IPS DF 6.9 (cell line): ENCODE results near the gene ADISSP.

Experiments
- DNase-seq: peaks from one replicate; pipeline ENCODE4 v3.0.0-alpha.2; 2013; ENCODE audit warnings: low read depth, low spot score
- H3K27ac ChIP-seq: one replicate; pipeline ENCODE4 v1.5.1; 2013; ENCODE audit warnings: low read length, control low read depth
- H3K27me3 ChIP-seq: 2 replicates; pipeline ENCODE4 v1.6.1; 2013; ENCODE audit warnings: mild to moderate bottlenecking, low read length; ENCODE audit not compliant: control insufficient read depth, insufficient read depth
- H3K36me3 ChIP-seq: 2 replicates; pipeline ENCODE4 v1.6.1; 2013; ENCODE audit warnings: low read length; ENCODE audit not compliant: control insufficient read depth, insufficient read depth
- H3K4me1 ChIP-seq: 2 replicates; pipeline ENCODE4 v1.6.1; 2013; ENCODE audit warnings: low read length; ENCODE audit not compliant: control insufficient read depth, insufficient read depth
- H3K4me3 ChIP-seq: 2 replicates; pipeline ENCODE4 v1.5.1; 2013; ENCODE audit warnings: mild to moderate bottlenecking, low read length
- H3K9me3 ChIP-seq: 2 replicates; pipeline ENCODE4 v1.6.1; 2013; ENCODE audit warnings: low read length, inconsistent platforms; ENCODE audit not compliant: control insufficient read depth, insufficient read depth
- WGBS: extraction: QIAGEN DNeasy Blood & Tissue Kit; methylation state at CpG from one replicate; pipeline ENCODE4 v1.1.7; 2013; ENCODE audit warnings: mixed read lengths, missing lambda C conversion rate; ENCODE audit not compliant: insufficient read length, insufficient coverage; 5-methylcytosine and 5-hydroxymethylcytosine counted together

ADISSP gene

DNA sequence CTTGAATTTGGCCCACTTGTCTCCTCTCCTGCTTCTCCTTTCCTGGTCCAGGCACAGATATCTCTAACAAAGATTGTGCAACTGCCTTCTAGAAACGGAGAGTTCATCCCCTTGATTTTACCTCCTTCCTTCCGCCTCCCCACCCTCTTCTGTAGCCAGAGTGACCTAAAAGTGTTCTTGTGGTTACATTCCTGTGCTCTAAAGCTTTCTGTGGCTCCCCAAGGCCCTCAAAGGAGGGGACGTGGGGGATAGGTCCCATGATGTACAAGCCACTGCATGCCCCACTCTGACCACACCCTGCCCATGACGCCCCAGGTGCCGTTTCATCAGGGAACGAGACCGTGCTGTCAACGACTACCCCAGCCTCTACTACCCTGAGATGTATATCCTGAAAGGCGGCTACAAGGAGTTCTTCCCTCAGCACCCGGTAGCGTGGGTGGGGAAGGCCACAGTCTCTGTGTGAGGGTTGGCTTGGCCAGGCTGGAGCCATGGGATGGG lies 36.8 kb upstream of the ADISSP start:
- Histone ChIP-seq H3K27me3 (no peaks in the 10 kb centered on the region), H3K36me3 (peaks cover 36% of the 10 kb centered on the region)
- no peak for DNase-seq

DNA sequence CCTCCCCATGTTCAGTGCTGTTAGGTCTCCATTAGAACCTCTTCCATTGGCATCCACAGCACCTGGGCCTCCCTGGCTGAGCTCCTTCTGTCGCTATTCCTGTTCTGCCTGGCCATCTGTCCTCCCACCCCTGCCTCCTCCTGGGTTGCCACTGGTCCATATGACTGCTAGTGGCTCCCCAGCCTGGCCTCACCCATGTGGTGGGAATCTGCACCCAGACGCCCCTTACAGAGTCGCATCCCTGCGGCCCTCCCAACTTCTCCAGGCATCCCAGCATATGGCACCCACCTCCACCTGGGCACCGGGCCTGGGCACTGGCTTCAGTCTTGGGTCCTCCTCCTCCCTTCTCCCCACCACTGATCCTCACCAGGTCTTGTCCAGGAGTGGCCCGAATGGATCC lies 36.3 kb upstream of the ADISSP start:
- no peaks in the 10 kb centered on the region for H3K27me3 ChIP-seq
- no peak overlapping the region for H3K27ac ChIP-seq
- H3K4me3 ChIP-seq = no peak overlapping the region
- H3K4me1 ChIP-seq = peaks cover 12% of the 10 kb centered on the region
- H3K9me3 ChIP-seq = no peaks in the 10 kb centered on the region
- peaks cover 36% of the 10 kb centered on the region for H3K36me3 ChIP-seq
- no CpG with 5 or more reads among the region's 6 CpGs for WGBS
- no peak for DNase-seq

More for the DNA sequence above, 36.8 kb upstream of the ADISSP start:
- Histone ChIP-seq H3K4me3 (no peak overlapping the region), H3K27ac (no peak overlapping the region), H3K9me3 (no peaks in the 10 kb centered on the region), H3K4me1 (peaks cover 7% of the 10 kb centered on the region)
- WGBS = no CpG with 5 or more reads among the region's 11 CpGs

DNA sequence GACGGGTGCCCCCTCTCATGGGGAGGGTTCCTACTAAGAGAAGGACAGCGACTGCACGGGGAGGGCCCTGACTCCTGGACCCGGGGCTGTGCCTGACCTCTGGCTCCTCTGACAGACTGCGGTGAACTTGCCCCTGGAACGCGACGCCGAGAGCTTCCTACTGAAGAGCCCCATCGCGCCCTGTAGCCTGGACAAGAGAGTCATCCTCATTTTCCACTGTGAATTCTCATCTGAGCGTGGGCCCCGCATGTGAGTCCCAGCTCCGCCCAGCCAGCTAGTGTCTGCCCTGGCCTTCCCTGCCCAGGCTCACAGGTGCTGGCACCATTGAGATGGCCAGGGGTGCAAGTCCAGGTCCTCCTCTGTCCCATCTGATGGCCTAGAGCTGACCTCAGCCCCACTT lies 35.7 kb upstream of the ADISSP start:
- no peak overlapping the region for H3K4me3 ChIP-seq
- no peaks in the 10 kb centered on the region for H3K27me3 ChIP-seq
- no peaks in the 10 kb centered on the region for H3K9me3 ChIP-seq
- DNase-seq = no peak
- H3K36me3 ChIP-seq = peaks cover 36% of the 10 kb centered on the region
- H3K27ac ChIP-seq = no peak overlapping the region
- peaks cover 13% of the 10 kb centered on the region for H3K4me1 ChIP-seq
- WGBS = no CpG with 5 or more reads among the region's 14 CpGs

DNA sequence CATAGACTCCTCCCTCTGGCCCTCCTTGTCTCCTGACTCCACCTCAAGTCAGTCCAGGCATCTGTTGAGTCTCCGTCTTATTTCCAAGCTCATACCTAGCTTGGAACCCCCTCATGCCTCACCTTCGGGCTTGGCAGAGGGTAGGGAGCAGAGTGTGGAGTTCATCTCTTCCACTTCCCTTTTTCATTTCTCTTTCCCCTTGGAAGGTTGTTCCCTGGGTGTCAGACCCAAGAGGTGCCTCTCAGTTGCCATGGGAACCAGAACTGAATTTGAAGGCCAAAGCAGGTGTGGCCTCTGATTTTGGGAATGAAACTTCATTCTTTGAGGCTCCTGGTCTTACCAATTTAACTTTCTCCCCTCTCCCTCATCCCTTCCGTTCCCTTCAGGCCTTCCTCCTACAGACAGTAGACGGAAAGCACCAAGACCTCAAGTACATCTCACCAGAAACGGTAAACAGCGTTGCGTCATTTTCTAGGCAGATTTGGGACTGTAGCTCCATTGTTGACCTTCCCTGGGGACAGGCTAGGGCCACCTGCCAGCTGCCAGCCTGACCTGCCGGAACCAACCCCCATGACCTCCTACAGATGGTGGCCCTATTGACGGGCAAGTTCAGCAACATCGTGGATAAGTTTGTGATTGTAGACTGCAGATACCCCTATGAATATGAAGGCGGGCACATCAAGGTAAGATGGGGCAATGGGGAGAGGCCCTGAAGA lies 35.1 kb upstream of the ADISSP start:
- Histone ChIP-seq H3K4me3 (no peak overlapping the region), H3K27ac (no peak overlapping the region), H3K9me3 (no peaks in the 10 kb centered on the region), H3K4me1 (peaks cover 13% of the 10 kb centered on the region), H3K36me3 (peaks cover 36% of the 10 kb centered on the region), H3K27me3 (no peaks in the 10 kb centered on the region)
- no peak for DNase-seq
- WGBS = no CpG with 5 or more reads among the region's 11 CpGs

DNA sequence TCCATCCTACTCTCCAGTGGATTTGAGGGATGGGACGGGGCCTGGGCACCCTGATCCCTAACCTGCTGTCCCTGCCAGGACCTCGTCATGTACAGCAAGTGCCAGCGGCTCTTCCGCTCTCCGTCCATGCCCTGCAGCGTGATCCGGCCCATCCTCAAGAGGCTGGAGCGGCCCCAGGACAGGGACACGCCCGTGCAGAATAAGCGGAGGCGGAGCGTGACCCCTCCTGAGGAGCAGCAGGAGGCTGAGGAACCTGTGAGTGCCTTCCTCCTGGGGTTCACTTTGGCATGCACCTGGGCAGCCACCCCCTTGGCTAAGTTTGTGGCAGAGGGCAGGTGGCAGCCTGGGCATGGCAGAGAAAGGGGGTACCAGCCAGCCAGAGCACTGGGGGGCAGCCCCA lies 34.3 kb upstream of the ADISSP start:
- Histone ChIP-seq H3K4me1 (peaks cover 14% of the 10 kb centered on the region), H3K9me3 (no peaks in the 10 kb centered on the region), H3K4me3 (no peak overlapping the region), H3K27me3 (no peaks in the 10 kb centered on the region), H3K36me3 (peaks cover 36% of the 10 kb centered on the region), H3K27ac (no peak overlapping the region)
- no CpG with 5 or more reads among the region's 13 CpGs for WGBS
- no peak for DNase-seq

DNA sequence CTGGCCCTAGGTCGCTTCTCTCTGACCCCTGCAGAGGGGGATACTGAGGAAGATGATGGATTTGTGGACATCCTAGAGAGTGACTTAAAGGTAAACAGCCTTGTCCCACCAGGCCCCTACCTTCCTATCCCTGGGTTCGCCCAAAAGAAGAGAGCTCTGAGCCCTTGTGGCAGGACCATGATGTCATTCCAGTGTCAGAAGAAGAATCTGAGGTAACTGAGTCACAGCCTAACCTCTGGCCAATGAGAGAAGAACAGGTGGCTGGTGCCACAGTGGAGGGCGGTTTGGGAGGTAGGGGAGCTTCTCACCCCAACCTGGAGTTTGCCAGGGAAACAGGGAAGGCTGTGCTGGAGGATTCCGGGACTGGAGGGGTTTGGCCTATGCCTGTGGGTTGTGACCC lies 33.7 kb upstream of the ADISSP start:
- DNase-seq = no peak
- H3K27me3 ChIP-seq = no peaks in the 10 kb centered on the region
- H3K36me3 ChIP-seq = peaks cover 36% of the 10 kb centered on the region
- no CpG with 5 or more reads among the region's 4 CpGs for WGBS
- H3K4me1 ChIP-seq = peaks cover 14% of the 10 kb centered on the region
- H3K9me3 ChIP-seq = no peaks in the 10 kb centered on the region
- no peak overlapping the region for H3K4me3 ChIP-seq
- H3K27ac ChIP-seq = no peak overlapping the region

DNA sequence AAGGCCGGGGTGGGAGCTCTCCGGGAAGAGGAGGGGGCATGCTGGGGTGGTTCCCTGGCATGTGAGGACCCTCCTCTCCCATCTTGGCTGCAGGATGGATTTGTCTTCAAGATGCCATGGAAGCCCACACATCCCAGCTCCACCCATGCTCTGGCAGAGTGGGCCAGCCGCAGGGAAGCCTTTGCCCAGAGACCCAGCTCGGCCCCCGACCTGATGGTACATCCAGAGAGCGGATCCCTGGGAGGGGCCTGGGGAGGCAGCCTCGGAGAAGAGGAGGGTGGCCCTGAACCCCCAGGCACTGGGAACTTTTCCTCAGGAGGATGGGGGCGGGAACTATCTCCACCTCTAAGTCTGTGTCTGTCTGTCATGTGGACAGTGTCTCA lies 33.3 kb upstream of the ADISSP start:
- Histone ChIP-seq H3K27ac (no peak overlapping the region), H3K4me1 (peaks cover 14% of the 10 kb centered on the region), H3K36me3 (peaks cover 36% of the 10 kb centered on the region), H3K4me3 (no peak overlapping the region), H3K27me3 (no peaks in the 10 kb centered on the region), H3K9me3 (no peaks in the 10 kb centered on the region)
- no CpG with 5 or more reads among the region's 8 CpGs for whole genome bisulfite sequencing
- DNase-seq = no peak

DNA sequence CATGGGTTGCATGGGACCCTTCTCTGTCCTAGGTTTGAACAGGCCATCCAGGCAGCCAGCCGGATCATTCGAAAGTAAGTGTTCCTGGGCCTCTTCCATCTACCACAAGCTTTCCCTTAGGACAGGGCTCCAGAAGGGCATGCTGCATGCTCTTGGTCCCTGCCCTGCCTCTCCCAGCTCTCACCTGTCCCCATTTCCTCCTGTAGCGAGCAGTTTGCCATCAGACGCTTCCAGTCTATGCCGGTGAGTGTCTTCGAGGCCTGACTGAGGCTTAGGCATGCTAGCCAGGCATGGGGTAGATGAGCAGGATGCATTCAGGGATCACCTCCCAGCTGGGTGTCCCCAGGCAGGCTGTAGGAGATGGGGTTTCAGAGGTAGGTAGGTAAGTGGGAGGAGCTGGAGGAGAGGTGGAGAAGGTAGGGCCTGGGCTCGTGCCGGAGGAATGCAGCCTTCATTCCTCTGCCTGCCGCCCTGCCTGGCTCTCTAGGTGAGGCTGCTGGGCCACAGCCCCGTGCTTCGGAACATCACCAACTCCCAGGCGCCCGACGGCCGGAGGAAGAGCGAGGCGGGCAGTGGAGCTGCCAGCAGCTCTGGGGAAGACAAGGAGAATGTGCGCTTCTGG lies 32.8 kb upstream of the ADISSP start:
- H3K4me1 ChIP-seq = peaks cover 14% of the 10 kb centered on the region
- no CpG with 5 or more reads among the region's 18 CpGs for WGBS

DNA sequence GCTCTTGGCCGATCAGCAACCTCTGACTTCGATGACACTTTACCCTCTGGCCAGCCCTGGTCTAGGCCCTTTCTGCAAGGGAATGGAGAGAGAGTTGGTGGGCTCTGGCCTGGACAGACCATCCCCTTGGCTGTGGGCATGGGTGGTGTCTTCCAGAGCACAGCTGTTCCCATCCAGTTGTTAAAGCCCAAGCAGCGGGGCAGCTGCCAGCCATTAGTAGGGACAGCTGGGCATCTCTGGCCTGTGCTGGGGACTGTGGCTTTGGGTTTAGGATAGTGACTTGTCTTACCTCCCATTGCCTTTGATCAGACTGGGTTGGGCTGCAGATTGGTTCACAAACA lies 31.3 kb upstream of the ADISSP start:
- Histone ChIP-seq H3K4me1 (peaks cover 14% of the 10 kb centered on the region), H3K27me3 (no peaks in the 10 kb centered on the region), H3K27ac (no peak overlapping the region), H3K4me3 (no peak overlapping the region), H3K36me3 (peaks cover 25% of the 10 kb centered on the region), H3K9me3 (no peaks in the 10 kb centered on the region)
- no CpG with 5 or more reads among the region's 3 CpGs for WGBS
- DNase-seq = no peak

More for the DNA sequence above, 32.8 kb upstream of the ADISSP start:
- no peak overlapping the region for H3K4me3 ChIP-seq
- H3K36me3 ChIP-seq = peaks cover 32% of the 10 kb centered on the region
- no peaks in the 10 kb centered on the region for H3K9me3 ChIP-seq
- no peaks in the 10 kb centered on the region for H3K27me3 ChIP-seq
- no peak overlapping the region for H3K27ac ChIP-seq
- no peak for DNase-seq

DNA sequence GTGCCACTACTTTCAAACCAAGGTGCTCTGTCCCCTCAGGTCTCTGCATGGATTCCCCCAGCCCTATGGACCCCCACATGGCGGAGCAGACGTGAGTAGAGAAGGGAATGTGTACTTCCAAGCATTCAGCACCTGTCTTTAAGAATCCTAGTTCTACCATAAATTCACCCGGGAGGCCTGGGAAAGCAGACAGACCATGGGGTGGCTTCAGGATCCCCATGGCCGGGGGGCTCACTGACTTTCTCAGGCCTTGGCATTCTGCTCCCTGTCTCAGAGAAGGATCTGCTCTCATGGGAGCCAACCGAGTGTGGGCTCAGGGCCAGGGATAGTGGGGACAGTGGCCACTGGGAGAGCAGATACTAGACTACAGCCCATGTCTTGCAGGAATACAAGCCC lies 30.8 kb upstream of the ADISSP start:
- DNase-seq = no peak
- H3K27me3 ChIP-seq = no peaks in the 10 kb centered on the region
- no peak overlapping the region for H3K27ac ChIP-seq
- H3K4me1 ChIP-seq = peaks cover 14% of the 10 kb centered on the region
- no CpG with 5 or more reads among the region's 5 CpGs for WGBS
- no peaks in the 10 kb centered on the region for H3K9me3 ChIP-seq
- H3K36me3 ChIP-seq = peaks cover 20% of the 10 kb centered on the region
- H3K4me3 ChIP-seq = no peak overlapping the region
